Activated CD4-positive, alpha-beta T cell treated with anti-CD3 and anti-CD28 coated beads, Interleukin-2, amount 50 U/mL, for 4 hours (primary cell): Measurements from ENCODE around the gene PRAMEF18.
"Not testable (repeated sequence)": the region's sequence is repeated elsewhere in the genome, so short reads cannot be mapped to it uniquely, and the experiment has no call there.

Source experiments
- DNase-seq, 2 experiments: peaks; one replicate each; pipeline ENCODE4 v3.0.0-alpha.2; 2020

PRAMEF18 gene

GRCh38 chr1:13225675-13226204, at the start of gene PRAMEF18:
Gene PRAMEF18 (minus strand): TSS chr1:13226154. CDS start chr1:13226106, 48 bp downstream.
- DNase-seq, result not testable (repeated sequence)

GRCh38 chr1:13265124-13265523, 39.2 kb upstream of the PRAMEF18 start:
- not testable (repeated sequence) for DNase-seq

GRCh38 chr1:13253898-13254297, 27.9 kb upstream of the PRAMEF18 start, which contains the start of gene PRAMEF5:
Gene PRAMEF5 (plus strand): TSS chr1:13254198. CDS start chr1:13259269, 5,071 bp downstream.
- not testable (repeated sequence) for DNase-seq

- DNase-seq, result not testable (repeated sequence)
These were observed 21.2 kb upstream of the PRAMEF18 start for GRCh38 chr1:13247122-13247521.

- not testable (repeated sequence) for DNase-seq
These were observed 20.6 kb upstream of the PRAMEF18 start for GRCh38 chr1:13246554-13246871.

- not testable (repeated sequence) for DNase-seq
These were observed 20.0 kb upstream of the PRAMEF18 start for GRCh38 chr1:13245841-13246553.

GRCh38 chr1:13243536-13244263, 17.7 kb upstream of the PRAMEF18 start:
- not testable (repeated sequence) for DNase-seq

- not testable (repeated sequence) for DNase-seq
These were observed 13.7 kb upstream of the PRAMEF18 start for GRCh38 chr1:13239633-13240032.

- not testable (repeated sequence) for DNase-seq
These were observed 11.6 kb upstream of the PRAMEF18 start for GRCh38 chr1:13237572-13237971.

- not testable (repeated sequence) for DNase-seq
These were observed 8.1 kb upstream of the PRAMEF18 start for GRCh38 chr1:13234057-13234456.

- DNase-seq, result not testable (repeated sequence)
These were observed 6.1 kb upstream of the PRAMEF18 start for GRCh38 chr1:13232056-13232455.

GRCh38 chr1:13231061-13231750, 5.3 kb upstream of the PRAMEF18 start:
- not testable (repeated sequence) for DNase-seq

- DNase-seq, result not testable (repeated sequence)
These were observed 4.6 kb upstream of the PRAMEF18 start for GRCh38 chr1:13230601-13231000.

- not testable (repeated sequence) for DNase-seq
These were observed 4.1 kb upstream of the PRAMEF18 start for GRCh38 chr1:13230096-13230495.

- DNase-seq, result peak; percentile 17 to 28
These were observed 2.4 kb upstream of the PRAMEF18 start for GRCh38 chr1:13228343-13228781.

GRCh38 chr1:13227271-13228055, 1.5 kb upstream of the PRAMEF18 start:
- DNase-seq, result not testable (repeated sequence)

- DNase-seq, result no peak
These were observed 1.4 kb downstream of the PRAMEF18 start for GRCh38 chr1:13224480-13225060.

GRCh38 chr1:13222788-13223187, 3.2 kb downstream of the PRAMEF18 start:
- DNase-seq, result not testable (repeated sequence)

GRCh38 chr1:13219203-13219602, 6.8 kb downstream of the PRAMEF18 start:
- DNase-seq, result not testable (repeated sequence)

- not testable (repeated sequence) for DNase-seq
These were observed 9.3 kb downstream of the PRAMEF18 start for GRCh38 chr1:13216619-13217018.

- not testable (repeated sequence) for DNase-seq
These were observed 17.2 kb downstream of the PRAMEF18 start for GRCh38 chr1:13208712-13209111.

GRCh38 chr1:13201309-13201708, 24.6 kb downstream of the PRAMEF18 start, which contains the start of gene PRAMEF13:
Gene PRAMEF13 (minus strand): TSS chr1:13201409. CDS start chr1:13199589, 1,820 bp downstream.
- DNase-seq, result not testable (repeated sequence)
